ACC112 (cell line): ENCODE measurements around the gene NOC2L.

Experiments used
- H2AFZ ChIP-seq: fragments of 200-600 bp; sonication (generic); one replicate; pipeline ENCODE4 v1.6.0; 2017; ENCODE audit warnings: antibody characterized with exemption, low read length; ENCODE audit not compliant: unreplicated experiment
- H3K27ac ChIP-seq: fragments of 200-600 bp; sonication (generic); 2 replicates; pipeline ENCODE4 v1.5.1; 2014; ENCODE audit warnings: low read depth, mild to moderate bottlenecking, antibody characterized with exemption, low read length, moderate library complexity
- H3K27me3 ChIP-seq: fragments of 200-600 bp; sonication (generic); 2 replicates; pipeline ENCODE4 v1.6.1; 2014; ENCODE audit warnings: mild to moderate bottlenecking, antibody characterized with exemption, low read length, moderate library complexity, mixed read lengths; ENCODE audit not compliant: insufficient read depth
- H3K36me3 ChIP-seq: fragments of 200-600 bp; sonication (generic); 2 replicates; pipeline ENCODE4 v1.6.1; 2016; ENCODE audit warnings: mild to moderate bottlenecking, antibody characterized with exemption, low read length, moderate library complexity, mixed read lengths; ENCODE audit not compliant: insufficient read depth
- H3K4me1 ChIP-seq: fragments of 200-600 bp; sonication (generic); one replicate; pipeline ENCODE4 v1.6.1; 2016; ENCODE audit warnings: low read length, mixed read lengths; ENCODE audit not compliant: insufficient read depth, unreplicated experiment, control insufficient read depth
- H3K4me3 ChIP-seq: fragments of 200-600 bp; sonication (generic); 2 replicates; pipeline ENCODE4 v1.5.1; 2014; ENCODE audit warnings: mild to moderate bottlenecking, low read depth, low read length
- H3K79me2 ChIP-seq: fragments of 200-600 bp; sonication (generic); one replicate; pipeline ENCODE4 v1.6.0; 2016; ENCODE audit warnings: low read length; ENCODE audit not compliant: control insufficient read depth, unreplicated experiment, insufficient read depth

Gene NOC2L

DNA sequence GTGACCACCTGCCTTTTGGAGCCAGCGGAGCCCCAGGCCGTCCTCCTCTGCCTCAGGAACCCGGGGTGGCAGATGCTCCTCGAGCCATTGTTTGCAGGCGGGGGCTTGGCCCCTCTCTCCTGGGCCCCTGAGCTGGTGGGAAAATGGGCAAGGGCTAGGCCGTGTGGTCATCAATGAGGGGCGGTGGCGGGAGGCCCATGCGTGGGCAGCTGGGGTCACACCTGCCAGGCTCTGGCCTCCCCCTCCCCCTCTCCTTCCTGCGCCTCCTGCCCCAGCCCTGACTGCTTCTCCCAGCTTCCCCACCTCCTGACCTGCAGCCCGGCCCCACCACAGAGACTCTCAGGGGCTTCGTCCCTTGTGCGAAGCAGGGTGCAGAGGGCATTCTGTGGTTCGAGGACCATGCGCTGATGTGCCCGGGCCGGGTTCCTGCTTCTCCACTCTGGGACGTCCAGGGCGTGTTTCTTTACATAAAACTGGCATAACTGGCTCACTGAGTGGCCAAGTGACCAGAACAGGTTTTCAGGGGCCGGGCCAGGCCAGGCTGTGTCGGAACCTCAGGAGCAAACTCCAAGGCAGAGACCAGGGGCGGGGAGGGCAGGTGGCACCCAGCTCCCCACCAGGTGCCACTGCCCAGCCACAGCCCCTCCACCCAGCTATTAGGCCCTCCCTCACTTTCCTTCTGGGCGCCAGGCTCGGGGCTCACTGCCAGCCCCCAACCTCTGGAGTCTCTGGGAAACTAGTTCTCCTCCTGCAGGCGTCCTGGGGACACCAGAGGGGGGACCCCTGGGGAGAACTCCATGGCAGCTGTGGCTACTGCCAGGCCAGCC lies 26.1 kb downstream of the NOC2L start:
- H3K79me2 ChIP-seq = no peaks in the 10 kb centered on the region
- no peaks in the 10 kb centered on the region for H3K27me3 ChIP-seq
- no peak overlapping the region for H2AFZ ChIP-seq
- H3K27ac ChIP-seq = no peak overlapping the region
- no peaks in the 10 kb centered on the region for H3K36me3 ChIP-seq
- no peak overlapping the region for H3K4me3 ChIP-seq
- no peaks in the 10 kb centered on the region for H3K4me1 ChIP-seq

- Histone ChIP-seq H3K4me1 (no peaks in the 10 kb centered on the region), H3K79me2 (no peaks in the 10 kb centered on the region), H3K4me3 (no peak overlapping the region), H2AFZ (no peak overlapping the region), H3K27me3 (no peaks in the 10 kb centered on the region), H3K36me3 (no peaks in the 10 kb centered on the region), H3K27ac (no peak overlapping the region)
Observed at GRCh38 chr1:932173-932510, 26.9 kb downstream of the NOC2L start.

DNA sequence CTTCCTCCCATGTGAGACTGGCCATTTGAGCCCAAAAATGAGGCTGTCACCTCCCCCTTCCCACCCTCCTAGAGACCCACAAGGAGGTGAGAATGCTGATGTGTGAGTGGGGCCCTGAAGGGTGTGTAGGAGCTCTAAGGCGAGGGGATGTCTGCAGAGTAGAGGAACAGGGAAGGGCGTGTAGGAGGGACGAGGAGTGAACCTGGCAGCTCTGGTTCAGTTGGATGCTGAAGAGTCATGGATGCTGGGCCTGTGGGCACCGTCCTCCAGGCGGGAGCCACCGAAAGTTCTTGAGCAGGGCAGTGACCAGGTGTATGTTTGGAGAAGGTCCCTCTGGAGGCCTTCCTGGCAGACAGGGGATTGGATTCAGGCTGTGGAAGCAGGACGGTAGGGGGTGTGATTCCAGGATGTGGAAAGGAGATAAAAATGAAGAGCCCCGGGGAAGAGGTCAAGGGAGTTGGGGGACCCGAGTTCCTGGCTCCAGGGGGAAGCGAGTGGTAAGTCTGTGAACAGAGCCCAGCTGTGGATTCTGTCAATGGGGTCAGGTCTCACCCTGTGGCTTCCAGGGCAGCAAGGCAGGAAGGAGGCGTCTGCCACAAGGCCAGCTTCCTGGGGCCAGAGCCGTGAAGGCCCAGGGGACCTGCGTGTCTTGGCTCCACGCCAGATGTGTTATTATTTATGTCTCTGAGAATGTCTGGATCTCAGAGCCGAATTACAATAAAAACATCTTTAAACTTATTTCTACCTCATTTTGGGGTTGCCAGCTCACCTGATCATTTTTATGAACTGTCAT lies 27.5 kb downstream of the NOC2L start:
- H3K27me3 ChIP-seq = no peaks in the 10 kb centered on the region
- H3K79me2 ChIP-seq = no peaks in the 10 kb centered on the region
- no peak overlapping the region for H3K27ac ChIP-seq
- no peak overlapping the region for H3K4me3 ChIP-seq
- no peak overlapping the region for H2AFZ ChIP-seq
- H3K4me1 ChIP-seq = no peaks in the 10 kb centered on the region
- H3K36me3 ChIP-seq = no peaks in the 10 kb centered on the region

- Histone ChIP-seq H3K4me1 (no peaks in the 10 kb centered on the region), H3K4me3 (no peak overlapping the region), H3K36me3 (no peaks in the 10 kb centered on the region), H3K79me2 (no peaks in the 10 kb centered on the region), H3K27me3 (peaks cover 1% of the 10 kb centered on the region; the same call in 1 of the 2 replicates), H3K27ac (no peak overlapping the region), H2AFZ (no peak overlapping the region)
Observed at GRCh38 chr1:930633-931138, 28.4 kb downstream of the NOC2L start.

DNA sequence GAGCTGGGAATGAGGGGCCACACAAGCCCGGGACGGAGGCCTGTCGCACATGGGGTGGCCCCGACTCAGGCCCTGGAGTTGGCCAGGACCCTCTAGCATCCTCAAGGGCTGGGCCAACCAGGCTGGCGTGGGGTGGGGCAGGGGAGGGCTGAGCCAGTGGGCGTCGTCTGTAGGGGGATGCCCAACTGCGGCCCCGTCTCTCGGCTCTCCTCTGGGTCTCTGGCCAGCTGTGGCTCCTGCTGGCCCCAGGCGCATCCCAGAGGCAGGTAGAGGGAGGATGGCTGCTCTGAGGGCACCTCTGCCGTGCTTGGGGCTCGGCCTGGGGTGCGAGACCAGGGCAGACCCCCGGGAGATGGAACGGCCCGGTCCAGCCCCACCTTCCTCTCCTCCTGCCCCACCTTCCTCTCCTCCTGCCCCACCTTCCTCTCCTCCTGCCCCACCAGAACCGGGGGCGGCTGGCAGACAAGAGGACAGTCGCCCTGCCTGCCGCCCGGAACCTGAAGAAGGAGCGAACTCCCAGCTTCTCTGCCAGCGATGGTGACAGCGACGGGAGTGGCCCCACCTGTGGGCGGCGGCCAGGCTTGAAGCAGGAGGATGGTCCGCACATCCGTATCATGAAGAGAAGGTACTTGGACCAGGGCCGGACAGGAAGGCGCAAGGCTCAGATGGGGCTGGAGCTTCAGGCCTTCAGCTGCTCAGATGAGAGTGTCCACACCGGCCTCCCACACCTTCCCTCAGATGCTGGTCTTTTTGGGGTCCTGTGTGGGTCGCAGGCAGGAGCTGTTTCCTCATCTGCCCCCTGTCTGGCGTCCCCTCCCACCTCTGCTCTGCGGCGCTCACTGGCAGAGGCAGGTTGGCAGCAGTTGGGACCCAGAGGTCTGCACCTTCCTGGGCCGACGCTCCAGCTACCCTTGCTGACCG lies 29.1 kb downstream of the NOC2L start:
- no peaks in the 10 kb centered on the region for H3K36me3 ChIP-seq
- H3K4me1 ChIP-seq = no peaks in the 10 kb centered on the region
- H3K79me2 ChIP-seq = no peaks in the 10 kb centered on the region
- no peak overlapping the region for H2AFZ ChIP-seq
- H3K27me3 ChIP-seq = peaks cover 6% of the 10 kb centered on the region; the same call in 1 of the 2 replicates
- no peak overlapping the region for H3K4me3 ChIP-seq
- no peak overlapping the region for H3K27ac ChIP-seq

DNA sequence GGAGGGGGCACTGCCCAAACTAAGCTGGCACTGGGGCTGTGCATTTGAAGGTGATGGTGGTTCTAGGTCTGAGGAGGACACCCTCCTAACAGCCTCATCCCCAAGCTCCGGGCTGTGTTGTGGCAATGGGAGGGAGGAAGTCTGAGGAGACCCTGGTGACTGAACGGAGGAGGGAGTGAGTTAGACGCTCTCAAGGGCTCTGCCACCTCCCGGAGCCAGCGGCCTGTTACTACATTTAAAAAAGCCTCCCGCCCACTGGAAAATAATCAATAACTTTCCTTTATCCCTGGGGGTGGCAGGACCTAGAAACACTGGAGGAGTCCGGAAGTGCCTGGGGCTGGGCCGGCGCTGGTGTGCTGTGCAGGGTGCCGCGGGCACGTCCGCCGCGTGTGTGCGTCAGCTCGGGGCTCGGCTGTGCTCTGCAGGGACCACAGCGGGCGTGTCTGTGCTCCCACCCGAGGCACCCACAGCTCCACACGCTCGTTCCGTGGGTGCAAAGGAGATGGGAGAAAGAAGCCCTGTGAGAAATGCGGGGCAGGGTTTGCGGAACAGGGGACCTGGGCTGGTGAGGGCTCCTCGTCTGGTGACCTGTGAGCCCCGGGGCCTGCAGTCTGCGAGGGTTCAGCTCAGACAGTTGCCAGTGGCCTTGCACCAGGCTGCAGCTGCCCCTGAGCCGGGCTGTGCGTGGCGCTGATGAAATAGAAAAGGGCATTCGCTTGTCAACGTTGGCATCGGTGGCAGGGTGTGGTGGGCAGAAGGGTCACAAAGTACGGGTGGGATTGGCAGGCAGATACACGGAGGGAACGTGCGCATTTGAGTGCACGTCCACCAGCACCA lies 30.0 kb downstream of the NOC2L start:
- Histone ChIP-seq H3K79me2 (no peaks in the 10 kb centered on the region), H2AFZ (no peak overlapping the region), H3K36me3 (no peaks in the 10 kb centered on the region), H3K27ac (no peak overlapping the region), H3K4me1 (no peaks in the 10 kb centered on the region), H3K27me3 (peaks cover 10% of the 10 kb centered on the region; the same call in 1 of the 2 replicates), H3K4me3 (no peak overlapping the region)

- Histone ChIP-seq H3K4me3 (no peak overlapping the region), H3K36me3 (no peaks in the 10 kb centered on the region), H3K27ac (no peak overlapping the region), H3K4me1 (peaks cover 5% of the 10 kb centered on the region), H2AFZ (no peak overlapping the region), H3K27me3 (peaks cover 10% of the 10 kb centered on the region; the same call in 1 of the 2 replicates), H3K79me2 (no peaks in the 10 kb centered on the region)
Observed at GRCh38 chr1:927748-928147, 31.3 kb downstream of the NOC2L start.

DNA sequence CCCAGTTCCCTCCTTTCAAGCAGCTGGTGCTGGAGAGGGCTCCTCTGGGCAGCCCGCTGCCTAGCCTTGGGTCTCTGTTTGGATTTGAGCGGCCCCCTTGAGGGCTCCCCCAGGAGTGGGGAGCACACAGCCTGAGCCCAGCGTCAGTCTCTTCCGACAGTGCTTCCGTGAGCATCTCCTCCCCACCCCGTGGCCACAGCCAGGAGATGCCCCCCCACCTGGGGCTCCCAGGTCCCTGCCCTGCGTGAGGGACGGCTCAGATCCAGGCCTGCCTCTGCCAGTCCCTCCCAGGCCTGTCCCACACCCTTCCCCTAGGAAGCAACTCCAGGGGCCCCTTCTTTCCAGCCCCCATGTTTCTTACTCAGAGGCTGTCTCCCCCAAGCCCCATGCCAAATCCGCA lies 31.8 kb downstream of the NOC2L start:
- no peaks in the 10 kb centered on the region for H3K36me3 ChIP-seq
- H3K4me3 ChIP-seq = no peak overlapping the region
- no peaks in the 10 kb centered on the region for H3K79me2 ChIP-seq
- H3K4me1 ChIP-seq = peaks cover 5% of the 10 kb centered on the region
- H3K27ac ChIP-seq = no peak overlapping the region
- H2AFZ ChIP-seq = no peak overlapping the region
- H3K27me3 ChIP-seq = peaks cover 10% of the 10 kb centered on the region; the same call in 1 of the 2 replicates

GRCh38 chr1:925561-926421 lies 33.3 kb downstream of the NOC2L start:
- no peak overlapping the region for H3K27ac ChIP-seq
- H3K27me3 ChIP-seq = peaks cover 10% of the 10 kb centered on the region; the same call in 1 of the 2 replicates
- peak overlapping the region; percentile 86 for H3K4me3 ChIP-seq
- peaks cover 7% of the 10 kb centered on the region for H3K4me1 ChIP-seq
- no peaks in the 10 kb centered on the region for H3K79me2 ChIP-seq
- no peak overlapping the region for H2AFZ ChIP-seq
- no peaks in the 10 kb centered on the region for H3K36me3 ChIP-seq
